DMS53 treated with DMSO at 0.1 percent for 48 hours (cell line): ENCODE results near the gene FLNA.
"Not testable (repeated sequence)": the region's sequence is repeated elsewhere in the genome, so short reads cannot be mapped to it uniquely, and the experiment has no call there.

ENCODE experiments used
- DNase-seq: peaks from one replicate; lab custom pipeline; 2025; ENCODE audit not compliant: unreplicated experiment; lab: John Stamatoyannopoulos, UW

Gene FLNA, protein sequence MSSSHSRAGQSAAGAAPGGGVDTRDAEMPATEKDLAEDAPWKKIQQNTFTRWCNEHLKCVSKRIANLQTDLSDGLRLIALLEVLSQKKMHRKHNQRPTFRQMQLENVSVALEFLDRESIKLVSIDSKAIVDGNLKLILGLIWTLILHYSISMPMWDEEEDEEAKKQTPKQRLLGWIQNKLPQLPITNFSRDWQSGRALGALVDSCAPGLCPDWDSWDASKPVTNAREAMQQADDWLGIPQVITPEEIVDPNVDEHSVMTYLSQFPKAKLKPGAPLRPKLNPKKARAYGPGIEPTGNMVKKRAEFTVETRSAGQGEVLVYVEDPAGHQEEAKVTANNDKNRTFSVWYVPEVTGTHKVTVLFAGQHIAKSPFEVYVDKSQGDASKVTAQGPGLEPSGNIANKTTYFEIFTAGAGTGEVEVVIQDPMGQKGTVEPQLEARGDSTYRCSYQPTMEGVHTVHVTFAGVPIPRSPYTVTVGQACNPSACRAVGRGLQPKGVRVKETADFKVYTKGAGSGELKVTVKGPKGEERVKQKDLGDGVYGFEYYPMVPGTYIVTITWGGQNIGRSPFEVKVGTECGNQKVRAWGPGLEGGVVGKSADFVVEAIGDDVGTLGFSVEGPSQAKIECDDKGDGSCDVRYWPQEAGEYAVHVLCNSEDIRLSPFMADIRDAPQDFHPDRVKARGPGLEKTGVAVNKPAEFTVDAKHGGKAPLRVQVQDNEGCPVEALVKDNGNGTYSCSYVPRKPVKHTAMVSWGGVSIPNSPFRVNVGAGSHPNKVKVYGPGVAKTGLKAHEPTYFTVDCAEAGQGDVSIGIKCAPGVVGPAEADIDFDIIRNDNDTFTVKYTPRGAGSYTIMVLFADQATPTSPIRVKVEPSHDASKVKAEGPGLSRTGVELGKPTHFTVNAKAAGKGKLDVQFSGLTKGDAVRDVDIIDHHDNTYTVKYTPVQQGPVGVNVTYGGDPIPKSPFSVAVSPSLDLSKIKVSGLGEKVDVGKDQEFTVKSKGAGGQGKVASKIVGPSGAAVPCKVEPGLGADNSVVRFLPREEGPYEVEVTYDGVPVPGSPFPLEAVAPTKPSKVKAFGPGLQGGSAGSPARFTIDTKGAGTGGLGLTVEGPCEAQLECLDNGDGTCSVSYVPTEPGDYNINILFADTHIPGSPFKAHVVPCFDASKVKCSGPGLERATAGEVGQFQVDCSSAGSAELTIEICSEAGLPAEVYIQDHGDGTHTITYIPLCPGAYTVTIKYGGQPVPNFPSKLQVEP (N-terminal part only)

DNA sequence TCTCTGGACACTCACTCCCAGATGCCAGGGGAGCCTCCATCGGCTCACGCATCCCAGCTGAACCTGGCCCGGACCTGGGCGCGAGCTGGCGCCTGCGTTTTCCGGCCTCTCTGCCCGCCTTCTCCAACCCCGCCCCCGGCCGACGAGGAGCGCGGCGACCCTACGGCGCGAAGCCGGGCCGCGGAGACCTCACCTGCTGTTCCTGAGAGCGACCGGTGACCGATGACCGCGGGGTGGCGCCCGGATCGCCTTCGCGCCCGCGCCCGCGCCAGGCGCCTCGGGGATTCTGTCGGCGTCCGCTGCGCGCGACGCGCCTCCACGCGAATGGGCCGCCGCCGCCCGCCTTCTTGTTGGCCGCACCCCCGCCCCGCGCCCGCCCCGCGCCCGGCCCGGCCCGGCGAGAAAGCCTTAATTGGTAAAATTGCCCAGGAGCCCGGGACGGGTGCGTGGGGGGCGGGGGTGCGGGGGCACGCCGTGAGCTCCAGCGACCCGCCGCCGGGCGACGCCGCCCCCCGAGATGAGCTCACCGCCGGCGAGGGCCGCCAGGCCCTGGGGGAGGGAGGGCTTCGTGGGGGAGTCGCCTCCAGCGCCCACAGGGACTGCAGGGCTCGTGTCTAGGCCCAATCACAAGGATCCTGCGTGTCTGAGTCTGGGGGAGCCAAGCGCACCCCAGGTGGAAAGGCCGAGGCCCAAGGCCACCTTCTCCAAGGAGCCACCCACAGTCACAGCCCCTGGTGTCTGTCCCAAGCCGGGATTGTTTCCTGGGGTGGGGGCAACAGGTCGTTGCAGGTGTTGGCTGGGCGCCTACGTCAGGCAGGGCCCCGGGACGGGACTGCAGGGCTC lies at the start of gene FLNA:
Gene FLNA, minus strand, starts transcription at position 322 of the 843 bp plus-strand sequence. CDS start 3,389 bp downstream, outside the sequence.
- DNase-seq: peak; percentile 17

DNA sequence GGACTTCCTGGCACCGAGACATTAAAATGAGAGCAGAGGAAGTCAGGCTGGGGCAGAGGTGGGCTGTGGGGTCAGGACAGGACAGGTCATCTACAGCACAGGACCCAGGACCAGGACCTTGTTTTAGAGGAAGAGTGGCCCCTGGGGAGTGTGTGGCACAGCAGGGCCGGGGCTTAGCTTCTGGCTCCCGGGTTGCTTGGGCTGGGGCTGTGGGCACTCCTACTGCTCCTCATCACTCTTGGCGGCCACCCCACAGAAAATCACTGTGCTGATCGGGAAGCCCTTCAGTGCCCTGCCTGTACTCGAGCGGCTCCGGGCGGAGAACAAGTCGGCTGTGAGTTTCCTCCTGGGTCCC lies 45.9 kb upstream of the FLNA start:
- no peak for DNase-seq

DNA sequence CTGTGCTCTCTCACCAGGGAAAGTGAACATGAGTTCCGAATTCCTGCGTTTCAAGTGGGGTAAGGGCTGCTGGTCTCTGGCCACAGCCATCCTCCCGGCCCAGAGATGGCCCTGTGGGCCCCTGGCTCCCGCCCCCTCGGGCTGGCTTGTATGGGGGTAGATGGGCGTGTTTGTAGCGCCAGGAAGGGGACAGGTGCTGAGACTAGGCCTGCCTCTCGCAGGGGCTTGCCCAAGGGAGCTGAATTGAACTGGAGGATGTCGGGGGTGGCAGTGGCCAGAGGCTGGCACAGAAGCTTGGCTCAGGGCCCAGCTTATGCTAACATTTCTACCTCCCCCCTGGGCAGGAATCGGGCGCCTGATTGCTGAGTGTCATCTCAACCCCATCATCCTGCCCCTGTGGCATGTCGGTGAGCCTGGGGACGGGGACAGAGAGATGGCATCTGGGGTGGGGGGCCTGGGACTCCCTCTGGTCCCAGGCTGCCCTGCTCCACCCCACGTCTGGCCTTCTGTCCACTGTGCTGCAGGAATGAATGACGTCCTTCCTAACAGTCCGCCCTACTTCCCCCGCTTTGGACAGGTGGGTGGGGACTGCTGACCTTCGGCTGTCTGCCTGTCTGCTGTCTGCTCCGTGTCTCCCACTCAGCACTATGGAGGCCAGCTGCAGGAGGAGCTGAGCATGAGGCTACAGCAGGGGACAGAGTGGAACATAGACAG lies 45.4 kb upstream of the FLNA start:
- DNase-seq: no peak

DNA sequence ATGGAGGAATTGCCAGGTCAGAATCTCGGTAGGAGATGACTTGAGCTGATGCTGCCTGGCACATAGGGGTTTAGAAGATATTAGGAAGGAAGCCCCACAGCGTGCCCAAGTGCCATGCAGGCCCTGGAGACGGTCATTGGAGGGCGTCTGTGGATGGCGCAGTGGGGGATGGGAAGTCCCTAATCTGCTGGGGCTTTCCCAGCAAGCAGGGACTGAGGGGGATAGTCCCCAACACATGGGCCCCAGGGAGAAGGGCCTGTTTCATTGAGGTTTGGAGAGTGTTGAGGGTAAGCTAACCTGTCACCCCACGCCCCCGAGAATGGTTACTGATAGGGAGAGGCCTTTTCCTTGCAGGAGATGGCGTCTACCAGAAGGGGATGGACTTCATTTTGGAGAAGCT lies 44.8 kb upstream of the FLNA start:
- no peak for DNase-seq

GRCh38 chrX:154417157-154417556 lies 42.7 kb upstream of the FLNA start:
- no peak for DNase-seq

DNA sequence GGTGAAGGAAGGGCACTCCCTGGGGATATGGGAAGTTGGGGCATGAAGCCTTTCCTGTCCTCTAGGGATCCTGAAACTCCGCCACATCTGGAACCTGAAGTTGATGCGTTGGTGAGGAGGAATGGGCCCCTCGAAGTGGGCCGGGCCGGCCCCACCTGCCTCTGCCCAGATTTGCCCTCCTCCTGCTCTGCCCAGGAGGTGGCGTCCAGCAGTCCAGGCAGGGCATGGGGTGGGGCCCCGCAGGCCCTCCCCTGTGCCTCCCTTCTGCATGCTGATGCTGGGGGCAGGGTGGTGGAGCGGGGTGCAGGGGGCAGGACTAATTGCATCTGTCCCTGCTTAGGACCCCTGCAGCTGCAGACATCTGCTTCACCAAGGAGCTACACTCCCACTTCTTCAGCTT lies 38.7 kb upstream of the FLNA start:
- DNase-seq: no peak

GRCh38 chrX:154412468-154412867 lies 38.0 kb upstream of the FLNA start:
- no peak for DNase-seq

GRCh38 chrX:154411981-154412340 lies 37.5 kb upstream of the FLNA start:
- DNase-seq: peak; percentile 17

GRCh38 chrX:154409222-154409871 lies 34.9 kb upstream of the FLNA start, which contains the start of gene DNASE1L1:
Gene DNASE1L1, minus strand, starts transcription at chrX:154409254. Its CDS starts 3,686 bp downstream, at chrX:154405568.
- no peak for DNase-seq

- DNase-seq: no peak
Observed at GRCh38 chrX:154408659-154409221, 34.3 kb upstream of the FLNA start.

GRCh38 chrX:154404625-154405192 lies 30.3 kb upstream of the FLNA start:
- DNase-seq: no peak

DNA sequence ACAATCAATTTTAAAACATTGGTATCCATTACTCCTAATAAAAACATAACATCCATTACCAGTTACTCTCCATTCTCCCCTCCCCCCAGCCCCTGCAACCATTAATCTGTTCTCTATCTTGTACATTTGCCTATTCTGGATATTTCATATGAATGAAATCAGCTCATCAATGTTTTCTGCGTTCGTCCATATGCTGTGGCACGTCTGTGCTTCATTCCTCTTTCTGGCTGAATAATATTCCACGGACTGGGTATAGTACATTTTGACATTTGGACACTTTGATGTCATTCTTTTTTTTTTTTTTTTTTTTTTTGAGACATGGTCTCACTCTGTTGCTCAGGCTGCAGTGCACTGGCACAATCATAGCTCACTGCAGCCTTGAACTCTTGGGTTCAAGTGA lies 29.4 kb upstream of the FLNA start:
- no peak for DNase-seq

DNA sequence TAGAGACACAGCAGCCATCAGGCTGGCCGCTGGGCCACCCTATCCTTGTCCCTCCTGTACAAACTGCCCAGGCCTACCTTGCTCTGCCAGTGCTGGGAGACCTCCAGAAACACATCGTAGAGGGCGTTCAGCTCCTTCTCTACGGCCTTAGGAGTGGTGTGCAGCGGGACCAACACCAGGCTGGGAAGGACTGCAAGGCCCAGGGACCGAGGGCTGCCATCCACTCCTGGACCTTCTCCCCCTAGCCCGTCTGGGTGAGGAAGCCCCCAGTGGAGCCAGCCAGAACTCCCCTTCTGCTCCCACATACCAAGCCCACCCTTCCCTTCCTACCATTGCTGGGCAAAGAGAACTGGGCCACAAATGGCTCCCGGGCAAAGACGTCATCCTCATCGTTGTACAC lies 28.8 kb upstream of the FLNA start:
- DNase-seq: no peak

- DNase-seq: no peak
Observed at GRCh38 chrX:154402622-154403127, 28.2 kb upstream of the FLNA start.

- DNase-seq: peak; percentile 14
Observed at GRCh38 chrX:154401918-154402621, 27.6 kb upstream of the FLNA start.

- peak; percentile 36 for DNase-seq
Observed at GRCh38 chrX:154401045-154401799, 26.8 kb upstream of the FLNA start.

DNA sequence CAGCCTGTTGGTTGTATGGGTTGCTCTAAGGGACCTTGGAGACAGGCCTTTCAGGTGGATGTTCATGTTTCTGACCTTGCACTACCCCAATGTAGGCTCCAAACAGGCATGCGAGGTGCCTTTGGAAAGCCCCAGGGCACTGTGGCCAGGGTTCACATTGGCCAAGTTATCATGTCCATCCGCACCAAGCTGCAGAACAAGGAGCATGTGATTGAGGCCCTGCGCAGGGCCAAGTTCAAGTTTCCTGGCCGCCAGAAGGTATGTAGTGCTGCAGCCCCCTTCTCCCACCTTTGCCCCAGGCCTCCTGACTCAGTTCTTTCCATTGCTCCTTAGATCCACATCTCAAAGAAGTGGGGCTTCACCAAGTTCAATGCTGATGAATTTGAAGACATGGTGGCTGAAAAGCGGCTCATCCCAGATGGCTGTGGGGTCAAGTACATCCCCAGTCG lies 26.0 kb upstream of the FLNA start:
- DNase-seq: not testable (repeated sequence)
